HepG2 (cell line): ENCODE results near the gene CBFA2T2. TPM values are rescaled to one million over a fixed set of nuclear protein-coding genes. Genes with fewer than 3 reads are reported as not detected.

Experiments used
- FOXM1 ChIP-seq: sonication (generic); formaldehyde crosslinking; IDR thresholded peaks from 2 replicates; pipeline ENCODE4 v1.5.0; 2020; ENCODE audit warnings: missing genetic modification reagents
- GABPB1 ChIP-seq: IDR thresholded peaks from 2 replicates; pipeline ENCODE4 v1.6.1; 2016; ENCODE audit warnings: mild to moderate bottlenecking, missing genetic modification reagents, moderate library complexity, missing compliant biosample characterization
- GATAD1 ChIP-seq: IDR thresholded peaks from 2 replicates; pipeline ENCODE4 v1.6.1; 2016; ENCODE audit warnings: missing genetic modification reagents, missing compliant biosample characterization
- HNRNPUL1 ChIP-seq: fragments of 200-400 bp; formaldehyde crosslinking; IDR thresholded peaks from 2 replicates; pipeline ENCODE4 v1.6.1; 2017; ENCODE audit warnings: low read depth, mild to moderate bottlenecking, low read length, moderate library complexity
- NFIB ChIP-seq: sonication (generic); formaldehyde crosslinking; IDR thresholded peaks from 2 replicates; pipeline ENCODE4 v1.9.0; 2021; ENCODE audit warnings: missing genetic modification reagents, mild to moderate bottlenecking, borderline replicate concordance
- TARDBP ChIP-seq: sonication (generic); formaldehyde crosslinking; IDR thresholded peaks from 2 replicates; pipeline ENCODE4 v1.8.0; 2022; ENCODE audit warnings: mild to moderate bottlenecking, missing genetic modification reagents
- TP53 ChIP-seq: sonication (generic); formaldehyde crosslinking; conservative IDR thresholded peaks from 2 replicates; pipeline ENCODE4 v1.4.0; 2020; ENCODE audit warnings: missing genetic modification reagents
- TSC22D2 ChIP-seq: sonication (generic); formaldehyde crosslinking; IDR thresholded peaks from 2 replicates; pipeline ENCODE4 v1.5.1; 2020; ENCODE audit warnings: missing genetic modification reagents, mild to moderate bottlenecking, borderline replicate concordance
- ZC3H13 ChIP-seq: sonication (generic); formaldehyde crosslinking; IDR thresholded peaks from 2 replicates; pipeline ENCODE4 v1.8.1; 2023; ENCODE audit warnings: mild to moderate bottlenecking, missing genetic modification reagents, moderate library complexity
- ZNF160 ChIP-seq: sonication (generic); formaldehyde crosslinking; IDR thresholded peaks from 2 replicates; pipeline ENCODE4 v1.8.0; 2022; ENCODE audit warnings: mild to moderate bottlenecking, inconsistent platforms, missing genetic modification reagents
- ZNF24 ChIP-seq: fragments of 450-650 bp; IDR thresholded peaks from 2 replicates; pipeline ENCODE4 v1.6.1; 2017; ENCODE audit warnings: antibody characterized with exemption, mild to moderate bottlenecking
- ZNF263 ChIP-seq: sonication (generic); formaldehyde crosslinking; IDR thresholded peaks from 2 replicates; pipeline ENCODE4 v1.4.0; 2020; ENCODE audit warnings: missing genetic modification reagents
- ZNF350 ChIP-seq: sonication (generic); formaldehyde crosslinking; IDR thresholded peaks from 2 replicates; pipeline ENCODE4 v1.4.0; 2020; ENCODE audit warnings: mild to moderate bottlenecking, low read depth, missing genetic modification reagents, borderline replicate concordance
- ZNF460 ChIP-seq: sonication (generic); formaldehyde crosslinking; IDR thresholded peaks from 2 replicates; pipeline ENCODE4 v1.5.1; 2020; ENCODE audit warnings: missing genetic modification reagents, mild to moderate bottlenecking, borderline replicate concordance
- ZNF709 ChIP-seq: sonication (generic); formaldehyde crosslinking; IDR thresholded peaks from 2 replicates; pipeline ENCODE4 v1.5.0; 2020; ENCODE audit warnings: mild to moderate bottlenecking, missing genetic modification reagents
- polyA plus RNA-seq, 8 experiments: library from polyadenylated mRNA; depleted of rRNA in 3 of 8; stranded (reverse) in 7 of 8; unstranded in 1 of 8; fragments of >200 nt; fragmentation: Illumina TruSeq in 4 of 8; extraction: Trizol in 4 of 8; gene quantifications; 2 replicates each; pipeline versions ENCODE4 v1.2.1 to v1.2.3, GENCODE V29; 2011 to 2016; ENCODE audit warnings: low read depth in 4 of 8, missing spikeins in 1 of 8, mixed read lengths in 1 of 8; ENCODE audit not compliant: insufficient read depth in 1 of 8
- total RNA-seq, 5 experiments: library from RNA; depleted of rRNA; stranded (reverse); fragments of >200 nt; fragmentation: Illumina TruSeq; extraction: Trizol; gene quantifications; 2 replicates each; pipeline ENCODE4 v1.2.3, GENCODE V29; 2016; ENCODE audit warnings: low read depth in 1 of 5
- TF ChIP-seq, protein P1 (sequence below): IDR thresholded peaks from 2 replicates; pipeline ENCODE4 v1.6.1; 2016; ENCODE audit warnings: missing compliant biosample characterization, missing genetic modification reagents, borderline replicate concordance
- TF ChIP-seq, protein P2 (sequence below): sonication (generic); formaldehyde crosslinking; IDR thresholded peaks from 2 replicates; pipeline ENCODE4 v1.4.0; 2020; ENCODE audit warnings: missing genetic modification reagents, mild to moderate bottlenecking, borderline replicate concordance
- TF ChIP-seq, protein P3 (sequence below): sonication (generic); formaldehyde crosslinking; IDR thresholded peaks from 2 replicates; pipeline ENCODE4 v1.8.0; 2022; ENCODE audit warnings: missing genetic modification reagents, mild to moderate bottlenecking, borderline replicate concordance
- TF ChIP-seq, protein P4 (sequence below): sonication (generic); formaldehyde crosslinking; IDR thresholded peaks from 2 replicates; pipeline ENCODE4 v1.4.0; 2020; ENCODE audit warnings: missing genetic modification reagents

The CBFA2T2 gene
- total and polyA plus RNA-seq, 2 of the 13 experiments (the other 11 are each of a cell fraction or from before 2014, with no cell fraction given) = 6.3 to 21.2 TPM

DNA sequence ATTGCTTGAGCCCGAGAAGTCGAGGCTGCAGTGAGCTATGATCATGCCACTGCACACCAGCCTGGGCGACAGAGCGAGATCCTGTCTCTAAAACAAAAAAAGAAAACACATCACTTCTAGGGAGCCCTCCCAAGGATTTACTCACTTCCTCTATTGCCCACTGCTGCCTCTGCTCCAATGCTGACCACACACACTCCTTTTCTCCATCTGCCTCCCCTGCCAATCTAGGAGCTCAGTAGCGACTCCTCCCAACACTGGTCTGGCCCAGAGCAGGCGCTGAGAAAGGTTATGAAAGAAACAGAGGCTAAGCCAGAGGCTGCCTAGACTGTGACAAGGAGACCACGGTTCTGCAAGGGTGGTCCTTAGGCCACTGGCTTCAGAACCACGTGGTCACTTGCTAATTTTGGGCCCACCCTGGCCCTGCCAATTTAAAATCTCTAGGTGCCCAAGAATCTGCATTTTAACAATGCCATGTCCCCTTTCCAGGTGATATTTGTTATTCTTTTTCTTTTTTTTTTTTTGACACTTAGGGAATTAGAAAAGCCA, 197.5 kb downstream of the CBFA2T2 start (continued):
- no peak for TF ChIP-seq TSC22D2 (CRISPR knock-in tag)
- no peak for TF ChIP-seq ZNF709 (CRISPR knock-in tag)
- no peak for TF ChIP-seq ZNF160 (CRISPR knock-in tag)
- TF ChIP-seq ZC3H13 (CRISPR knock-in tag) = no peak
- TF ChIP-seq GATAD1 (CRISPR knock-in tag) = no peak
- TF ChIP-seq ZNF263 (CRISPR knock-in tag) = peak; percentile 69
- no peak for TF ChIP-seq TP53 (CRISPR knock-in tag)
- TF ChIP-seq ZNF24 = no peak
- TF ChIP-seq, protein P1, sequence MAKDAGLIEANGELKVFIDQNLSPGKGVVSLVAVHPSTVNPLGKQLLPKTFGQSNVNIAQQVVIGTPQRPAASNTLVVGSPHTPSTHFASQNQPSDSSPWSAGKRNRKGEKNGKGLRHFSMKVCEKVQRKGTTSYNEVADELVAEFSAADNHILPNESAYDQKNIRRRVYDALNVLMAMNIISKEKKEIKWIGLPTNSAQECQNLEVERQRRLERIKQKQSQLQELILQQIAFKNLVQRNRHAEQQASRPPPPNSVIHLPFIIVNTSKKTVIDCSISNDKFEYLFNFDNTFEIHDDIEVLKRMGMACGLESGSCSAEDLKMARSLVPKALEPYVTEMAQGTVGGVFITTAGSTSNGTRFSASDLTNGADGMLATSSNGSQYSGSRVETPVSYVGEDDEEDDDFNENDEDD (CRISPR knock-in tag) = no peak
- TF ChIP-seq HNRNPUL1 = no peak
- TF ChIP-seq NFIB (CRISPR knock-in tag) = no peak
- TF ChIP-seq ZNF350 (CRISPR knock-in tag) = no peak
- TF ChIP-seq GABPB1 (CRISPR knock-in tag) = 0 out of 2 replicates have a peak, but pooled peaks have one; percentile 26
- TF ChIP-seq FOXM1 (CRISPR knock-in tag) = no peak
- no peak for TF ChIP-seq ZNF460 (CRISPR knock-in tag)
- TF ChIP-seq TARDBP = no peak
- TF ChIP-seq, protein P2, sequence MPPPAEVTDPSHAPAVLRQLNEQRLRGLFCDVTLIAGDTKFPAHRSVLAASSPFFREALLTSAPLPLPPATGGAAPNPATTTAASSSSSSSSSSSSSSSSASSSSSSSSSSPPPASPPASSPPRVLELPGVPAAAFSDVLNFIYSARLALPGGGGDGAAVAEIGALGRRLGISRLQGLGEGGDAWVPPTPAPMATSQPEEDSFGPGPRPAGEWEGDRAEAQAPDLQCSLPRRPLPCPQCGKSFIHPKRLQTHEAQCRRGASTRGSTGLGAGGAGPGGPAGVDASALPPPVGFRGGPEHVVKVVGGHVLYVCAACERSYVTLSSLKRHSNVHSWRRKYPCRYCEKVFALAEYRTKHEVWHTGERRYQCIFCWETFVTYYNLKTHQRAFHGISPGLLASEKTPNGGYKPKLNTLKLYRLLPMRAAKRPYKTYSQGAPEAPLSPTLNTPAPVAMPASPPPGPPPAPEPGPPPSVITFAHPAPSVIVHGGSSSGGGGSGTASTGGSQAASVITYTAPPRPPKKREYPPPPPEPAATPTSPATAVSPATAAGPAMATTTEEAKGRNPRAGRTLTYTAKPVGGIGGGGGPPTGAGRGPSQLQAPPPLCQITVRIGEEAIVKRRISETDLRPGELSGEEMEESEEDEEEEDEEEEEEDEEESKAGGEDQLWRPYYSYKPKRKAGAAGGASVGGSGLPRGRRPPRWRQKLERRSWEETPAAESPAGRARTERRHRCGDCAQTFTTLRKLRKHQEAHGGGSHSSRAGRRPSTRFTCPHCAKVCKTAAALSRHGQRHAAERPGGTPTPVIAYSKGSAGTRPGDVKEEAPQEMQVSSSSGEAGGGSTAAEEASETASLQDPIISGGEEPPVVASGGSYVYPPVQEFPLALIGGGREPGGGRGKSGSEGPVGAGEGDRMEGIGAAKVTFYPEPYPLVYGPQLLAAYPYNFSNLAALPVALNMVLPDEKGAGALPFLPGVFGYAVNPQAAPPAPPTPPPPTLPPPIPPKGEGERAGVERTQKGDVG (CRISPR knock-in tag) = no peak
- TF ChIP-seq, protein P3, sequence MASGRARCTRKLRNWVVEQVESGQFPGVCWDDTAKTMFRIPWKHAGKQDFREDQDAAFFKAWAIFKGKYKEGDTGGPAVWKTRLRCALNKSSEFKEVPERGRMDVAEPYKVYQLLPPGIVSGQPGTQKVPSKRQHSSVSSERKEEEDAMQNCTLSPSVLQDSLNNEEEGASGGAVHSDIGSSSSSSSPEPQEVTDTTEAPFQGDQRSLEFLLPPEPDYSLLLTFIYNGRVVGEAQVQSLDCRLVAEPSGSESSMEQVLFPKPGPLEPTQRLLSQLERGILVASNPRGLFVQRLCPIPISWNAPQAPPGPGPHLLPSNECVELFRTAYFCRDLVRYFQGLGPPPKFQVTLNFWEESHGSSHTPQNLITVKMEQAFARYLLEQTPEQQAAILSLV (CRISPR knock-in tag) = no peak
- TF ChIP-seq, protein P4, sequence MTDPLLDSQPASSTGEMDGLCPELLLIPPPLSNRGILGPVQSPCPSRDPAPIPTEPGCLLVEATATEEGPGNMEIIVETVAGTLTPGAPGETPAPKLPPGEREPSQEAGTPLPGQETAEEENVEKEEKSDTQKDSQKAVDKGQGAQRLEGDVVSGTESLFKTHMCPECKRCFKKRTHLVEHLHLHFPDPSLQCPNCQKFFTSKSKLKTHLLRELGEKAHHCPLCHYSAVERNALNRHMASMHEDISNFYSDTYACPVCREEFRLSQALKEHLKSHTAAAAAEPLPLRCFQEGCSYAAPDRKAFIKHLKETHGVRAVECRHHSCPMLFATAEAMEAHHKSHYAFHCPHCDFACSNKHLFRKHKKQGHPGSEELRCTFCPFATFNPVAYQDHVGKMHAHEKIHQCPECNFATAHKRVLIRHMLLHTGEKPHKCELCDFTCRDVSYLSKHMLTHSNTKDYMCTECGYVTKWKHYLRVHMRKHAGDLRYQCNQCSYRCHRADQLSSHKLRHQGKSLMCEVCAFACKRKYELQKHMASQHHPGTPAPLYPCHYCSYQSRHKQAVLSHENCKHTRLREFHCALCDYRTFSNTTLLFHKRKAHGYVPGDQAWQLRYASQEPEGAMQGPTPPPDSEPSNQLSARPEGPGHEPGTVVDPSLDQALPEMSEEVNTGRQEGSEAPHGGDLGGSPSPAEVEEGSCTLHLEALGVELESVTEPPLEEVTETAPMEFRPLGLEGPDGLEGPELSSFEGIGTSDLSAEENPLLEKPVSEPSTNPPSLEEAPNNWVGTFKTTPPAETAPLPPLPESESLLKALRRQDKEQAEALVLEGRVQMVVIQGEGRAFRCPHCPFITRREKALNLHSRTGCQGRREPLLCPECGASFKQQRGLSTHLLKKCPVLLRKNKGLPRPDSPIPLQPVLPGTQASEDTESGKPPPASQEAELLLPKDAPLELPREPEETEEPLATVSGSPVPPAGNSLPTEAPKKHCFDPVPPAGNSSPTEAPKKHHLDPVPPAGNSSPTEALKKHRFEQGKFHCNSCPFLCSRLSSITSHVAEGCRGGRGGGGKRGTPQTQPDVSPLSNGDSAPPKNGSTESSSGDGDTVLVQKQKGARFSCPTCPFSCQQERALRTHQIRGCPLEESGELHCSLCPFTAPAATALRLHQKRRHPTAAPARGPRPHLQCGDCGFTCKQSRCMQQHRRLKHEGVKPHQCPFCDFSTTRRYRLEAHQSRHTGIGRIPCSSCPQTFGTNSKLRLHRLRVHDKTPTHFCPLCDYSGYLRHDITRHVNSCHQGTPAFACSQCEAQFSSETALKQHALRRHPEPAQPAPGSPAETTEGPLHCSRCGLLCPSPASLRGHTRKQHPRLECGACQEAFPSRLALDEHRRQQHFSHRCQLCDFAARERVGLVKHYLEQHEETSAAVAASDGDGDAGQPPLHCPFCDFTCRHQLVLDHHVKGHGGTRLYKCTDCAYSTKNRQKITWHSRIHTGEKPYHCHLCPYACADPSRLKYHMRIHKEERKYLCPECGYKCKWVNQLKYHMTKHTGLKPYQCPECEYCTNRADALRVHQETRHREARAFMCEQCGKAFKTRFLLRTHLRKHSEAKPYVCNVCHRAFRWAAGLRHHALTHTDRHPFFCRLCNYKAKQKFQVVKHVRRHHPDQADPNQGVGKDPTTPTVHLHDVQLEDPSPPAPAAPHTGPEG (CRISPR knock-in tag) = no peak
